ENCODE data around the gene GRIA4. TPM values are rescaled to one million over a fixed set of nuclear protein-coding genes. Genes with fewer than 3 reads are reported as not detected.

Gene GRIA4
- total RNA-seq, 2 donors from 2014 or later, result 1.2 TPM; not detected in 1

GRCh38 chr11:105857728-105858127, 247.9 kb downstream of the GRIA4 start:
- no peak for DNase-seq (ENCODE audit: low spot score)
- Histone ChIP-seq H3K36me3 (no peaks in the 10 kb centered on the region), H3K27ac (no peak overlapping the region), H3K9me3 (no peaks in the 10 kb centered on the region), H3K4me1 (ENCODE audit: control insufficient read depth in 1 of 2, low read depth in 2 of 2) (no peaks in the 10 kb centered on the region), H3K27me3 (replicated peaks; ENCODE audit: insufficient read depth) (no peaks in the 10 kb centered on the region), H3K4me3 (no peak overlapping the region)
- no peak for ATAC-seq (ENCODE audit: insufficient number of reproducible peaks, low FRiP score, low read depth)
- TF ChIP-seq CTCF (IDR thresholded peaks at IDR 0.05), result no peak

GRCh38 chr11:105858841-105859240, 249.0 kb downstream of the GRIA4 start:
- no peak for ATAC-seq (ENCODE audit: insufficient number of reproducible peaks, low FRiP score, low read depth)

GRCh38 chr11:105860105-105860504, 250.2 kb downstream of the GRIA4 start:
- TF ChIP-seq CTCF (IDR thresholded peaks at IDR 0.05), result no peak
- Histone ChIP-seq H3K9me3 (no peaks in the 10 kb centered on the region), H3K36me3 (no peaks in the 10 kb centered on the region), H3K4me3 (no peak overlapping the region), H3K4me1 (ENCODE audit: control insufficient read depth in 1 of 2, low read depth in 2 of 2) (no peaks in the 10 kb centered on the region), H3K27ac (no peak overlapping the region), H3K27me3 (replicated peaks; ENCODE audit: insufficient read depth) (no peaks in the 10 kb centered on the region)
- DNase-seq (ENCODE audit: low spot score) (no peak), ATAC-seq (ENCODE audit: insufficient number of reproducible peaks, low FRiP score, low read depth) (no peak)

More at GRCh38 chr11:105858841-105859240, 249.0 kb downstream of the GRIA4 start:
- no peak for DNase-seq (ENCODE audit: low spot score)
- H3K4me1 ChIP-seq (ENCODE audit: control insufficient read depth in 1 of 2, low read depth in 2 of 2), result no peaks in the 10 kb centered on the region
- TF ChIP-seq CTCF (IDR thresholded peaks at IDR 0.05), result no peak
- no peak overlapping the region for H3K27ac ChIP-seq
- no peaks in the 10 kb centered on the region for H3K9me3 ChIP-seq
- no peaks in the 10 kb centered on the region for H3K36me3 ChIP-seq
- H3K27me3 ChIP-seq (replicated peaks; ENCODE audit: insufficient read depth), result no peaks in the 10 kb centered on the region
- H3K4me3 ChIP-seq, result no peak overlapping the region

- Histone ChIP-seq H3K36me3 (no peaks in the 10 kb centered on the region), H3K4me1 (ENCODE audit: control insufficient read depth in 1 of 2, low read depth in 2 of 2) (no peaks in the 10 kb centered on the region), H3K27me3 (replicated peaks; ENCODE audit: insufficient read depth) (no peaks in the 10 kb centered on the region), H3K9me3 (no peaks in the 10 kb centered on the region), H3K4me3 (no peak overlapping the region), H3K27ac (no peak overlapping the region)
- DNase-seq (ENCODE audit: low spot score) (no peak), ATAC-seq (ENCODE audit: insufficient number of reproducible peaks, low FRiP score, low read depth) (no peak)
- no peak for TF ChIP-seq CTCF (IDR thresholded peaks at IDR 0.05)
These were observed 251.4 kb downstream of the GRIA4 start for GRCh38 chr11:105861225-105861624.

GRCh38 chr11:105862736-105863367, 253.0 kb downstream of the GRIA4 start:
- ATAC-seq (ENCODE audit: insufficient number of reproducible peaks, low FRiP score, low read depth), result no peak
- TF ChIP-seq CTCF (IDR thresholded peaks at IDR 0.05), result peak; percentile 29

More at GRCh38 chr11:105862736-105863367, 253.0 kb downstream of the GRIA4 start:
- H3K27ac ChIP-seq, result no peak overlapping the region
- no peaks in the 10 kb centered on the region for H3K4me1 ChIP-seq (ENCODE audit: control insufficient read depth in 1 of 2, low read depth in 2 of 2)
- no peaks in the 10 kb centered on the region for H3K27me3 ChIP-seq (replicated peaks; ENCODE audit: insufficient read depth)
- no peak overlapping the region for H3K4me3 ChIP-seq
- no peaks in the 10 kb centered on the region for H3K36me3 ChIP-seq
- DNase-seq (ENCODE audit: low spot score), result no peak
- H3K9me3 ChIP-seq, result no peaks in the 10 kb centered on the region
